Spleen (tissue), 7 donors: ENCODE data around the gene ANKRD66.

Experiments used
- POLR2A ChIP-seq, 3 donors: fragments of 450-650 bp; IDR thresholded peaks; one replicate each; pipeline ENCODE4 v1.5.1; 2017; ENCODE audit warnings: antibody characterized with exemption in 3 of 3, mild to moderate bottlenecking in 1 of 3
- POLR2AphosphoS5 ChIP-seq, 3 donors: sonication (generic); formaldehyde crosslinking; IDR thresholded peaks; one replicate each; pipeline ENCODE4 v1.5.1; 2017; ENCODE audit warnings: antibody characterized with exemption in 3 of 3
- TF ChIP-seq, protein P1 (sequence below), 11 experiments: fragments of 200-600 bp in 7 of 11; fragments of 450-650 bp in 4 of 11; sonication (generic) in 4 of 11; IDR thresholded peaks in 8 of 11; conservative IDR thresholded peaks in 3 of 11; 1 replicate in 7 of 11; 2 replicates in 4 of 11; pipeline versions ENCODE4 v1.4.0 to v1.8.0; 2016 to 2021; ENCODE audit warnings: antibody characterized with exemption in 11 of 11, inconsistent platforms in 4 of 11, mild to moderate bottlenecking in 1 of 11
- donor health status: DM: no; HTN: no; CAD: no; lungs with moderate emphysema.
- donor health status: DM: no; HTN: no; CAD: no.
- donor health status: DM: no; HTN: no; CAD: no.

DNA sequence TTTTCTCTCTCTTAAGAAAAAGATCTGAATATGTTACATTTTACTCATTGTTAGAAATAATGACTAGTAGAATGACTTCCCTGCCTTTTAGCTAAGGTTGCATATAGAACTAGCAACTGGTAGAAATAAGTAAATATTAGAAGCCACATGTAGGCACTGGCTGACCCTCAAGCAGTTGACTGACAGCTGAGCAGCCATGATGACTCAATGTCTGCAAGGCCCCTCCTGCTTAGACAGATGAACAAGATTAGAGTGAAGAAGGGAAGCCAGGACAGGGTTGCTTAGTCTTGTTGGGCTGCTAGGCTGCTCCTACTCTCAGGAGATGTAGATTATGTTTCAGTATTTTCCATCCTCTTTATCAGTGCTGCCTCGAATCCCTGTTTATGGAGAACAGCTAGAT lies 52.9 kb downstream of the ANKRD66 start:
- TF ChIP-seq, protein P1, sequence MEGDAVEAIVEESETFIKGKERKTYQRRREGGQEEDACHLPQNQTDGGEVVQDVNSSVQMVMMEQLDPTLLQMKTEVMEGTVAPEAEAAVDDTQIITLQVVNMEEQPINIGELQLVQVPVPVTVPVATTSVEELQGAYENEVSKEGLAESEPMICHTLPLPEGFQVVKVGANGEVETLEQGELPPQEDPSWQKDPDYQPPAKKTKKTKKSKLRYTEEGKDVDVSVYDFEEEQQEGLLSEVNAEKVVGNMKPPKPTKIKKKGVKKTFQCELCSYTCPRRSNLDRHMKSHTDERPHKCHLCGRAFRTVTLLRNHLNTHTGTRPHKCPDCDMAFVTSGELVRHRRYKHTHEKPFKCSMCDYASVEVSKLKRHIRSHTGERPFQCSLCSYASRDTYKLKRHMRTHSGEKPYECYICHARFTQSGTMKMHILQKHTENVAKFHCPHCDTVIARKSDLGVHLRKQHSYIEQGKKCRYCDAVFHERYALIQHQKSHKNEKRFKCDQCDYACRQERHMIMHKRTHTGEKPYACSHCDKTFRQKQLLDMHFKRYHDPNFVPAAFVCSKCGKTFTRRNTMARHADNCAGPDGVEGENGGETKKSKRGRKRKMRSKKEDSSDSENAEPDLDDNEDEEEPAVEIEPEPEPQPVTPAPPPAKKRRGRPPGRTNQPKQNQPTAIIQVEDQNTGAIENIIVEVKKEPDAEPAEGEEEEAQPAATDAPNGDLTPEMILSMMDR (IDR thresholded peaks at IDR 0.05 in 8 of 11, conservative IDR thresholded peaks at IDR 0.05 in 3 of 11): no peak
- TF ChIP-seq POLR2A (IDR thresholded peaks at IDR 0.05): no peak
- TF ChIP-seq POLR2AphosphoS5 (IDR thresholded peaks at IDR 0.05): no peak
